K562 (cell line): Measurements from ENCODE around the gene ZC3HAV1L. TPM values are rescaled to one million over a fixed set of nuclear protein-coding genes. Genes with fewer than 3 reads are reported as not detected.

Experiments
- CEBPZ ChIP-seq: fragments of 150-350 bp; IDR thresholded peaks from 2 replicates; pipeline ENCODE4 v1.6.1; 2014; ENCODE audit warnings: low read depth, mild to moderate bottlenecking, low read length, borderline replicate concordance
- E2F6 ChIP-seq, 2 experiments: IDR thresholded peaks; 2 replicates each; pipeline ENCODE4 v1.6.1; 2011; ENCODE audit warnings: borderline replicate concordance in 1 of 2, control low read depth in 1 of 2, low read depth in 1 of 2, low read length in 1 of 2, mild to moderate bottlenecking in 1 of 2, mixed read lengths in 1 of 2, moderate library complexity in 1 of 2; ENCODE audit not compliant: insufficient read depth in 1 of 2, insufficient read length in 1 of 2, poor library complexity in 1 of 2, severe bottlenecking in 1 of 2; ENCODE audit errors: extremely low read depth in 1 of 2
- EGR1 ChIP-seq: fragments of 450-650 bp; conservative IDR thresholded peaks from 2 replicates; pipeline ENCODE4 v1.6.1; 2017; ENCODE audit warnings: mild to moderate bottlenecking
- ELK1 ChIP-seq: sonication (generic); formaldehyde crosslinking; IDR thresholded peaks from 2 replicates; pipeline ENCODE4 v1.8.1; 2022; ENCODE audit warnings: missing genetic modification reagents
- FOXJ3 ChIP-seq: sonication (generic); formaldehyde crosslinking; IDR thresholded peaks from 2 replicates; pipeline ENCODE4 v1.4.0; 2020; ENCODE audit warnings: mild to moderate bottlenecking, missing genetic modification reagents
- GATAD2B ChIP-seq: fragments of 450-650 bp; IDR thresholded peaks from 2 replicates; pipeline ENCODE4 v1.6.1; 2017; ENCODE audit warnings: mild to moderate bottlenecking, borderline replicate concordance
- HDAC6 ChIP-seq: IDR thresholded peaks from 2 replicates; pipeline ENCODE4 v1.6.1; 2012; ENCODE audit warnings: low read depth, mild to moderate bottlenecking, control low read depth, inconsistent platforms, low read length, moderate library complexity
- HLTF ChIP-seq: fragments of 450-650 bp; IDR thresholded peaks from 2 replicates; pipeline ENCODE4 v1.6.1; 2016
- HSF4 ChIP-seq: fragments of 250-450 bp; sonication (Bioruptor Pico); IDR thresholded peaks from 2 replicates; pipeline ENCODE4 v2.1.2; 2022; ENCODE audit warnings: mild to moderate bottlenecking, moderate library complexity, borderline replicate concordance
- NFIC ChIP-seq: fragments of 450-650 bp; IDR thresholded peaks from 2 replicates; pipeline ENCODE4 v1.6.1; 2017; ENCODE audit warnings: mild to moderate bottlenecking, inconsistent platforms
- PCBP1 ChIP-seq: fragments of 200-400 bp; formaldehyde crosslinking; IDR thresholded peaks from 2 replicates; pipeline ENCODE4 v1.6.1; 2018; ENCODE audit warnings: mild to moderate bottlenecking, low read depth, low read length; ENCODE audit not compliant: poor library complexity, severe bottlenecking
- RAD21 ChIP-seq, 2 experiments: fragments of 250-450 bp in 1 of 2; fragments of 450-650 bp in 1 of 2; sonication (Bioruptor Pico) in 1 of 2; formaldehyde crosslinking in 1 of 2; IDR thresholded peaks in 1 of 2; conservative IDR thresholded peaks in 1 of 2; 2 replicates each; pipeline versions ENCODE4 v1.4.0 to v1.8.0; 2020 to 2022; ENCODE audit warnings: mild to moderate bottlenecking in 2 of 2, moderate library complexity in 1 of 2
- SAFB ChIP-seq: fragments of 200-400 bp; formaldehyde crosslinking; IDR thresholded peaks from 2 replicates; pipeline ENCODE4 v1.6.1; 2017; ENCODE audit warnings: low read depth, low read length, borderline replicate concordance
- SAP30 ChIP-seq: fragments of 200-600 bp; sonication (generic); IDR thresholded peaks from 2 replicates; pipeline ENCODE4 v1.6.1; 2012; ENCODE audit warnings: borderline replicate concordance, low read depth, mild to moderate bottlenecking, moderate library complexity, low read length, control low read depth, inconsistent platforms; ENCODE audit not compliant: insufficient read depth, poor library complexity, severe bottlenecking
- SIX5 ChIP-seq, 2 experiments: IDR thresholded peaks; 2 replicates each; pipeline ENCODE4 v1.6.1; 2011; ENCODE audit warnings: low read length in 2 of 2, borderline replicate concordance in 1 of 2, low read depth in 1 of 2, mild to moderate bottlenecking in 1 of 2, moderate library complexity in 1 of 2; ENCODE audit not compliant: insufficient read depth in 1 of 2
- SMAD3 ChIP-seq: fragments of 450-650 bp; formaldehyde crosslinking; conservative IDR thresholded peaks from 2 replicates; pipeline ENCODE4 v1.4.0; 2020; ENCODE audit warnings: mild to moderate bottlenecking
- SPI1 ChIP-seq: IDR thresholded peaks from 2 replicates; pipeline ENCODE4 v1.6.1; 2011; ENCODE audit warnings: low read depth, low read length, control low read depth, borderline replicate concordance
- VEZF1 ChIP-seq: fragments of 200-800 bp; sonication (Bioruptor generic); IDR thresholded peaks from 2 replicates; pipeline ENCODE4 v1.6.1; 2017; ENCODE audit warnings: missing genetic modification characterization, missing compliant biosample characterization
- ZFPM2 ChIP-seq: fragments of 250-450 bp; sonication (Bioruptor Pico); IDR thresholded peaks from 2 replicates; pipeline ENCODE4 v1.5.1; 2022; ENCODE audit warnings: mild to moderate bottlenecking
- polyA plus RNA-seq, 8 experiments: library from polyadenylated mRNA; depleted of rRNA in 4 of 8; stranded (reverse) in 5 of 8; unstranded in 3 of 8; fragments of >200 nt; fragmentation: Nextera tagmentation in 2 of 8; fragmentation: Illumina TruSeq in 1 of 8; extraction: Ambion mirVana in 2 of 8; extraction: Trizol in 1 of 8; gene quantifications; 2 replicates each; pipeline versions ENCODE4 v1.2.1 to v1.2.3, GENCODE V29; 2011 to 2014; ENCODE audit warnings: inconsistent platforms in 1 of 8, missing spikeins in 1 of 8
- total RNA-seq, 7 experiments: library from RNA; depleted of rRNA in 6 of 7; stranded (reverse); fragments of >200 nt in 6 of 7; fragmentation: Illumina TruSeq in 2 of 7; extraction: Trizol in 2 of 7; gene quantifications; 2 replicates each; pipeline versions ENCODE4 v1.2.1 to v1.2.3, GENCODE V29; 2011 to 2021; ENCODE audit warnings: low replicate concordance in 1 of 7

The ZC3HAV1L gene
- total and polyA plus RNA-seq, 9 of the 15 experiments (the other 6 are each of a cell fraction or from before 2014, with no cell fraction given), result not detected

- TF ChIP-seq E2F6 (IDR thresholded peaks at IDR 0.05; ENCODE audit: borderline replicate concordance in 1 of 2, extremely low read depth in 1 of 2, insufficient read depth in 1 of 2, insufficient read length in 1 of 2, low read depth in 1 of 2, low read length in 1 of 2, poor library complexity in 1 of 2, severe bottlenecking in 1 of 2) (peak; percentile 66 to 96), VEZF1 (CRISPR knock-in tag) (peak; percentile 59), SAP30 (no peak), GATAD2B (peak; percentile 73), ELK1 (CRISPR knock-in tag) (no peak), RAD21 (CRISPR knock-in tag; conservative IDR thresholded peaks at IDR 0.05 in 1 of 2, IDR thresholded peaks at IDR 0.05 in 1 of 2) (peak in 1 of 2 experiments; percentile 62; a peak in 3 of 4 replicates), CEBPZ (no peak), HLTF (no peak), EGR1 (no peak), SAFB (no peak), SIX5 (IDR thresholded peaks at IDR 0.05; ENCODE audit: borderline replicate concordance in 1 of 2, insufficient read depth in 1 of 2, low read depth in 1 of 2, low read length in 2 of 2) (no peak), SMAD3 (CRISPR knock-in tag) (no peak), ZFPM2 (0 out of 2 replicates have a peak, but pooled peaks have one; percentile 65), NFIC (no peak), HDAC6 (no peak), PCBP1 (peak; percentile 43), HSF4 (CRISPR knock-in tag) (no peak), FOXJ3 (no peak), SPI1 (no peak)
These were observed 54.3 kb downstream of the ZC3HAV1L start, which contains the start of gene KIAA1549 (continued) for GRCh38 chr7:138981332-138982203.
